ENCODE measurements around the gene SMPDL3B. TPM values are rescaled to one million over a fixed set of nuclear protein-coding genes. Genes with fewer than 3 reads are reported as not detected.
"Not testable (repeated sequence)": the region's sequence is repeated elsewhere in the genome, so short reads cannot be mapped to it uniquely, and the experiment has no call there.

The SMPDL3B gene
- total RNA-seq, 1 donor from 2014 or later: 9.5 TPM

GRCh38 chr1:27970401-27970800 lies 35.6 kb downstream of the SMPDL3B start:
- peak; percentile 26 for DNase-seq (ENCODE audit: low read depth)

- DNase-seq (ENCODE audit: low read depth): peak; percentile 32
Observed at GRCh38 chr1:27971674-27972073, 36.9 kb downstream of the SMPDL3B start.

DNA sequence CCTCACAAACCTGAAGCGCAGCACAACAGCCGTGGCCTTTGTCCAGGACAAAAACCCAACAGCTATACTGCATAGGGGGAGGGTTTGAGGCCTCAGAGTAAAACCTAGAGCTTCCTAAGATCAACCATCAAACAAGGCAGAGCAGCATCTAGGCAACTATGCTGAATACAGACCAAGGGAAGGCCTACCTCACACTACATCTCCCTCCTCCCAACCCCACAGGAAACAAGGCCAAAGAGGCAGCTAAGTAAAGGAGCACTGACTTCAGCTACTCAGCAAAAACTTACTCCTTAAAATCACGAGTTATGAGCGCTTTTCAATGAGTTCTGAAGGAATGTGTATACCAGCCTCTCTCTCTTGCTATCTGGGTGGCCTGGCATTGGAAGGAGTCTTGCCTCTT lies 37.3 kb downstream of the SMPDL3B start:
- DNase-seq (ENCODE audit: low read depth): no peak

DNA sequence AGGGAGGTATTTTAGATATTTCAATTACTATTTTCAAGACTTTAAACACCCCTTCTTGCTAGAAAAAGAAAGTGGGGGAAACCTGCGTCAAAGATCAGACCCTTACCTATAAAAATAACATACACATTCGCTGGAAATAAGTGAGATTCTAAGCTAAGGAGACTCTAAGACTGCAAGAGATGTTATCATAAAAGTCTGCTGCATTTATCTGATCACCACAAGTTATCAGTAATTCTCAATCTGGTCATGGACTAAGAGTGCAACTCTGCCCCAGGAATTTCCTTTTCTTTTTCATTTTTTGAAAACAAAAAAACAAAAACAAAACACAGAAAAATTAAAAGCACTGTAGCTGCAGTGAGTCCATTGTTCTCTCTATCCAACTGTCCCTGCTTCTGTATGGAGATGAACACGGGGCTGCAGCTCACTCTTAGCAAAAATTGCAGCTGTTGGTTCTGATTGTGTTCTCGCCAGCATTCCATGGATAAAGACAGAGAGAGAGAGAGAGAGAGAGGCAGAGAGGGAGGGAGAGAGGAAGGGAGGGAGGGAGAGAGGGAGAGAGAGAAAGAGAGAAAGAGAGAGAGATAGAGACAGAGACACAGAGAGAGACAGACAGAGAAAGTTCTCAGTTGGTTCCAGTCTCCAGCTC lies 39.1 kb downstream of the SMPDL3B start:
- no peak for DNase-seq (ENCODE audit: low read depth)

GRCh38 chr1:27974417-27974781 lies 39.6 kb downstream of the SMPDL3B start:
- no peak for DNase-seq (ENCODE audit: low read depth)

- DNase-seq (ENCODE audit: low read depth): peak; percentile 77
Observed at GRCh38 chr1:27979151-27979858, 44.5 kb downstream of the SMPDL3B start.

GRCh38 chr1:27979859-27980201 lies 45.0 kb downstream of the SMPDL3B start:
- no peak for DNase-seq (ENCODE audit: low read depth)

DNA sequence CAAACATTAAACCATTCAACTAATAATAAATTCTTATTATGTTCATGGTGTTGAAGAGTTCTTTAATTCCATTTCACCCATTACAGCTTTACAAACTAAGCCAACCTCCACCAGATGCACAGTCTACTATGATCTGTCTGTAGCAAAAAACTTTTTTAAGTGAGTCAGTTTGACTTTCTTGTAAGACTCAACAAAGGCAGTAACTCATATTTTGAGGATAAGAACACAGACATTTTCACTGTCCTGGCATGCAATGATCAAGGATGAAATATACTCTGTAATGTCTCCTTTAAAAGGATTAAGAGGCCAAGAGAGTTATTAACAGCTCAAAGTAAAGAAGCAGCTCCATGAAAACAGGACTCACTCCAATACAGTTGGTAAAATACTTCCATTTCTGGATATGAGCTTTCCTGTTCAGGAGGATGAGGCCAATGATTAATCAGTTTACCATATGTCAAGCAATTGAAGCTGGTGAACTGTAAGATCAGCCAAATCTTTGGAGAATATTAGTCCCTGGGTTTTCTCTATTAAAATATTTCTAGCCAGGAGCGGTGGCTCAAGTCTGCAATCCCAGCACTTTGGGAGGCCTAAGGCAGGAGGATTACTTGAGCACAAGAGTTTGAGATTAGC lies 45.5 kb downstream of the SMPDL3B start:
- DNase-seq (ENCODE audit: low read depth): no peak

- DNase-seq (ENCODE audit: low read depth): no peak
Observed at GRCh38 chr1:27981145-27981544, 46.3 kb downstream of the SMPDL3B start.

DNA sequence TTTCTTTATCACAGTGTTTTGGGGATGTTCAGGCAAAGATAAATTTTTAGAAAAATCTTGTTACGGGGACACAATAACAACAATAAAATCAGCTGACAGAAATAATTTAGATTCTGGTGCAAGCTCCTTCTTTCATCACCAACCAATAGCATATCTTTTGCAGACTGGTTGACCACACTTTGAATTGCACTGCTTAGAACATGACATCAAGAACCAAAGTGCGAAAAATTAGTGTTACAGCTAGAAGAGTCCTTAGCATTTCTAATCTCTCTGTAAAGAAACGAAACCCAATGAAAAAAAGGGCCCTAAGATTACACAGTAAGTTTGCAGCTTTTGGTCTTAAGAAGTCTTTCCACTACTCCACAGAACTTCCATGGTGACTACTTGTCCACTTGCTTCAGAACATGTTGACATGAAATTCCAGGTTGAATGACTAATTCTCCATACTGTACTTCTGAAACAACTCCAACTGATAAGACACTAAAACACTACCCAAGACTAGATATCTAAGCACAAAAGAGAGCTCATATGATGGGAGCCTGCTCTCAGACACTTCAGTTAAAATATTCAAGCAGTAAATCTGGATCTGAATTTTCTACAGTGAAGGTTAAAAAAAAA lies 56.2 kb downstream of the SMPDL3B start:
- DNase-seq (ENCODE audit: low read depth): no peak

DNA sequence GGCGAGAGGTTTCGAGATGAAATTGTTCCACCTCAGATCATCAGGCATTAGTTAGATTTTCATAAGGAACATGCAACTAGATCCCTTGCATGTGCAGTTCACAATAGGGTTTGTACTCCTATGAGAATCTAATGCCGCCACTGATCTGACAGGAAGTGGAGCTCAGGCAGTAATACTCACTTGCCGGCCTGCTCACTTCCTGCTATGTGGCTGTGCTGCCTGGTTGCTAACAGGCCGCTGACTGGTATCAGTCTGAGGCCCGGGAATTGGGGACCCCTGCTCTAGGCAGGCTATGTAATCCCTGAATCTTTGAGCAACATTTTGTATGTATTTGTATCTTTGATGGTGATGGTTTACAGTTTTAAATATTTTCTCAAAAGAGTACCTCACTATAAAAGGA lies 57.5 kb downstream of the SMPDL3B start:
- DNase-seq (ENCODE audit: low read depth): no peak

GRCh38 chr1:27993241-27993640 lies 58.4 kb downstream of the SMPDL3B start:
- no peak for DNase-seq (ENCODE audit: low read depth)

GRCh38 chr1:27994060-27994459 lies 59.3 kb downstream of the SMPDL3B start:
- DNase-seq (ENCODE audit: low read depth): no peak

GRCh38 chr1:27994526-27994925 lies 59.7 kb downstream of the SMPDL3B start:
- not testable (repeated sequence) for DNase-seq (ENCODE audit: low read depth)

DNA sequence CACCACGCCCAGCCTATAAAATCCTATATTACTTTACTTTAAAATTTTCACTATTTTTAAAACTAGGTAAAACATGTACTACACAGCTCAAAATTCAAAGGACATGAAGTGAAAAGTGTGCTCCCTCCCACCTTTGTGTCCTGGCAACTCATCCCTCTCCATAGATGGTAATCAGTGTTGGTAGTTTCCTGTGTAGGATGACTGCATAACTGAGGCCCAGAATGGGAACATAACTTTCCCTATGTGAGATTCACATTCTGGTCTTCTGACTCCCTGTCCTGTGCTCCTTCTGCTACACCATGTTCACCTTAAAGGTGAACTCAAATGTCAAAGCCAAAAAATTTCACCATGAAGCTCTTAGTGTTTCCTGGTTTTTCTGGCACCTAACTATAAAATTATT lies 64.3 kb downstream of the SMPDL3B start:
- DNase-seq (ENCODE audit: low read depth): no peak

DNA sequence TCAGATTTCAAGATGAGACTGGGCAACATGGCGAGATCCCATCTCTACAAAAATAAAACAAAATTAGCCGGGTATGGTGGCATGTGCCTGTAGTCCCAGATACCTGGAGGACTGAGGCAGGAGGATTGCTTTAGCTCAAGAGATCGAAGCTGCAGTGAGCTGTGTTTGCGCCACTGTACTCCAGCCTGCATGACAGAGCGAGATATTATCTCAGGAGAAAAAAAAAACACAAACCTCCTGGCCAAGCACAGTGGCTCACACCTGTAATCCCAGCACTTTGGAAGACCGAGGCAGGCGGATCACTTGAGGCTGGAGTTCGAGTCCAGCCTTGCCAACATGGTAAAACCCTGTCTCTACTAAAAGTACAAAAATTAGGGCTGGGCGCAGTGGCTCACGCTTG lies 67.8 kb downstream of the SMPDL3B start:
- no peak for DNase-seq (ENCODE audit: low read depth)

DNA sequence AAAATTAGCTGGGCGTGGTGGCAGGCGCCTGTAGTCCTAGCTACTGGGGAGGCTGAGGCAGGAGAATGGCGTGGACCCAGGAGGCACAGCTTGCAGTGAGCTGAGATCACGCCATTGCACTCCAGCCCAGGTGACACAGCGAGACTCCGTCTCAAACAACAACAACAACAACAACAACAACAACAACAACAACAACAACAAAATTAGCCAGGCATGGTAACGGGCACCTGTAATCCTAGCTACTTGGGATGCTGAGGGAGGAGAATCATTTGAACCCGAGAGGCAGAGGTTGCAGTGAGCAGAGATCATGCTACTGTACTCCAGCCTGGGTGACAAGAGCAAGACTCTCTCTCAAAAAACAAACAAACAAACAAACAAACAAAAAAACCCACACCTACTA lies 68.3 kb downstream of the SMPDL3B start:
- not testable (repeated sequence) for DNase-seq (ENCODE audit: low read depth)

Other genes with a start within 250 kb of the SMPDL3B start
- gene FAM76A, start 209.0 kb upstream of the SMPDL3B start, total RNA-seq: 12.0 and 14.8 TPM in 2 replicates
- gene STX12, start 161.8 kb upstream of the SMPDL3B start, total RNA-seq: 66.0 and 75.5 TPM in 2 replicates
- gene PPP1R8, start 104.2 kb upstream of the SMPDL3B start, total RNA-seq: 47.1 and 61.7 TPM in 2 replicates
- 9.3 and 37.5 TPM in 2 replicates for gene THEMIS2, start 62.5 kb upstream of the SMPDL3B start, total RNA-seq
- gene RPA2, start 20.4 kb upstream of the SMPDL3B start, total RNA-seq: 24.8 and 30.0 TPM in 2 replicates
- 4.2 and 6.3 TPM in 2 replicates for gene XKR8, start 25.0 kb downstream of the SMPDL3B start, total RNA-seq
- 15.3 and 25.8 TPM in 2 replicates for gene EYA3, start 153.6 kb downstream of the SMPDL3B start, total RNA-seq
- 2.5 and 14.2 TPM in 2 replicates for gene PTAFR, start 241.7 kb downstream of the SMPDL3B start, total RNA-seq